ENCODE results near the gene UBLCP1. TPM values are rescaled to one million over a fixed set of nuclear protein-coding genes. Genes with fewer than 3 reads are reported as not detected.
"Not testable (repeated sequence)": the region's sequence is repeated elsewhere in the genome, so short reads cannot be mapped to it uniquely, and the experiment has no call there.

UBLCP1 gene
- total and polyA plus RNA-seq, 2 experiments from 2014 or later, result 19.3 to 28.9 TPM

DNA sequence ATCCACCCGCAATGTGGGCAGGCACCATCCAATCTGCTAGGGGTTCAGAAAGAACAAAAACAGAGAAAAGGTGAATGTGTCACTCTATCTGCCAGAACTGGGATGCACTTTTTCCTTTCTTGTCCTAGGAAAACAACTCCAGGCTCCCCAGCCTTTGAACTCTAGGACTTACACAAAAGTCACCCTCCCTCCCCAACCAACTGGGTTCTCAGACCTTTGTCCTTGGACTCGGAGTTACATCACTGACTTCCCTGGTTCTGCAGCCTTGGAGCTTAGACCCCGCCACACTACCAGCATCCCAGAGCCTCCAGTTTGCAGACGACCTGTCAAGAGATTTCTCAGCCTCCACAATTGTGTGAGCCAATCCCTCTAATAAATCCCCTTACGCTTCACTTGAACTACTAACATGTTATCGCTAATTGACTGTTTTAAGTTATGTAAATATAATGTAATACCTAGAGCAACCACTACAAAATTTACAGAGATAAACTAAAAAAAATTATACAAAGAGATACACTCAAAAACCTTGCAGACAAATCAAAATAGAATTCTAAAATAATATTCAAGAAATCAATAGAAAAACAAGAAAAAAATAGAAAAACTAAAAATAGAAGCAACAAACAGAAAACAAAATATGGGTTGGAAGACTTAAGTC is 5.3 kb upstream of the UBLCP1 start:
- peaks cover 7% of the 10 kb centered on the region for H3K4me1 ChIP-seq (ENCODE audit: insufficient read depth)
- 77% methylated on average over 6 of the region's 6 CpGs for WGBS (ENCODE audit: low lambda C conversion rate, missing lambda C conversion rate)
- no peaks in the 10 kb centered on the region for H3K36me3 ChIP-seq (replicated peaks; ENCODE audit: insufficient read depth, low read depth)
- H3K79me2 ChIP-seq, result no peaks in the 10 kb centered on the region
- no peaks in the 10 kb centered on the region for H3K9me3 ChIP-seq (ENCODE audit: low read depth)
- H2AFZ ChIP-seq, result no peak overlapping the region
- peak; percentile 8 for DNase-seq (ENCODE audit: low spot score)
- peaks cover 7% of the 10 kb centered on the region for H3K27me3 ChIP-seq
- H3K4me2 ChIP-seq, result no peak overlapping the region
- H3K4me3 ChIP-seq, result no peak overlapping the region
- H3K27ac ChIP-seq, result no peak overlapping the region
- TF ChIP-seq EZH2phosphoT487 (IDR thresholded peaks at IDR 0.05; ENCODE audit: low read depth, severe bottlenecking, unreplicated experiment) (no peak), CTCF (IDR thresholded peaks at IDR 0.05; ENCODE audit: poor library complexity) (no peak), EZH2 (IDR thresholded peaks at IDR 0.05; ENCODE audit: borderline replicate concordance) (no peak)
- H3K9me2 ChIP-seq (replicated peaks; ENCODE audit: insufficient read depth), result no peaks in the 10 kb centered on the region
- H4K20me1 ChIP-seq (ENCODE audit: insufficient read depth, poor library complexity, severe bottlenecking), result no peaks in the 10 kb centered on the region

DNA sequence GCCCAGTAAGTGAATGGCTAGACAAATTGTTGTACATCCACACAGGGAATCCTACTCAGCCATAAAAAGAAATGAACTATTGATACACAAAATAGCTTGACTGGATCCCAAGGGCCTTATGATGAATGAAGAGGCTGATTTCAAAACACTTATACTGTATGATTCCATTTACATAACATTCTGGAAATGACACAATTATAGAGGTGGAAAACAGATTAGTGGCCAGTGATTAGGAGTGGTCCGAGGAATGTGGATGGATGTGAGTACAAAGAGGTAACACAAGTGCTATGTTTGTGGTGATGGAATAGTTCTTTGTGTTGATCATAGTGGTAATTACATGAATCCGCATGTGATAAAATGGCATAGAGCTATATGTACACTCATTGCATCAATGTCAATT is 4.7 kb upstream of the UBLCP1 start:
- H3K9me3 ChIP-seq (ENCODE audit: low read depth), result no peaks in the 10 kb centered on the region
- DNase-seq (ENCODE audit: low spot score), result no peak

GRCh38 chr5:159260212-159260611 is 2.9 kb upstream of the UBLCP1 start:
- WGBS (ENCODE audit: low lambda C conversion rate, missing lambda C conversion rate), result 58% methylated on average over 4 of the region's 4 CpGs
- H3K27me3 ChIP-seq; H3K9me3 ChIP-seq (ENCODE audit: low read depth); H2AFZ ChIP-seq; H3K4me3 ChIP-seq; DNase-seq (ENCODE audit: low spot score); H3K27ac ChIP-seq; H3K36me3 ChIP-seq (replicated peaks; ENCODE audit: insufficient read depth, low read depth); H3K9me2 ChIP-seq (replicated peaks; ENCODE audit: insufficient read depth); H4K20me1 ChIP-seq (ENCODE audit: insufficient read depth, poor library complexity, severe bottlenecking); H3K4me2 ChIP-seq: not testable (repeated sequence)
- H3K4me1 ChIP-seq (ENCODE audit: insufficient read depth), result peaks cover 13% of the 10 kb centered on the region
- peaks cover 20% of the 10 kb centered on the region for H3K79me2 ChIP-seq

More for the DNA sequence above, 4.7 kb upstream of the UBLCP1 start:
- Histone ChIP-seq H3K4me3 (no peak overlapping the region), H4K20me1 (ENCODE audit: insufficient read depth, poor library complexity, severe bottlenecking) (no peaks in the 10 kb centered on the region), H3K9me2 (replicated peaks; ENCODE audit: insufficient read depth) (no peaks in the 10 kb centered on the region), H3K79me2 (peaks cover 2% of the 10 kb centered on the region), H3K4me2 (no peak overlapping the region), H2AFZ (no peak overlapping the region), H3K4me1 (ENCODE audit: insufficient read depth) (peaks cover 7% of the 10 kb centered on the region), H3K36me3 (replicated peaks; ENCODE audit: insufficient read depth, low read depth) (no peaks in the 10 kb centered on the region), H3K27me3 (peaks cover 7% of the 10 kb centered on the region), H3K27ac (no peak overlapping the region)
- WGBS (ENCODE audit: low lambda C conversion rate, missing lambda C conversion rate), result 94% methylated on average over 2 of the region's 2 CpGs
- TF ChIP-seq EZH2phosphoT487 (IDR thresholded peaks at IDR 0.05; ENCODE audit: low read depth, severe bottlenecking, unreplicated experiment) (no peak), EZH2 (IDR thresholded peaks at IDR 0.05; ENCODE audit: borderline replicate concordance) (no peak), CTCF (IDR thresholded peaks at IDR 0.05; ENCODE audit: poor library complexity) (no peak)

DNA sequence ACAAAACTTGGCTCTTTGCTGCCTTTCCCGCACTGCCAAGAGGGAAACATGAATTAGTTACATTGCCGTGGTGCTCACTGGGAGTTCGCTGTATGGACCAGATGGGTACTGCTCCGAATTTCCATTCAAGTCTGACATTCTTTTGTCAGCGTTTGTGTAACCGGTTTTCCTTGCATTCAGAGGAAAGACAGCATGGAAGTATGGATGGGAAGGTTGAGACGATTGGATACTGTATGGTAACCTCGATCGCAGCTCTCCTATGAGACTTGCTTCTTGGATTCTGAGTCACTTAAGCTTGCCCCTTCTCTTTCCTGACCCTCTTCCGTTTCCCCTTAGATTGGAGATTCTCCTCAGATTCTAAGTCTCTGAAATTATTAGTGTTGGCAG is 625 bp upstream of the UBLCP1 start:
- Histone ChIP-seq H3K4me3 (peak overlapping the region; percentile 63), H3K4me1 (ENCODE audit: insufficient read depth) (peaks cover 13% of the 10 kb centered on the region), H3K36me3 (replicated peaks; ENCODE audit: insufficient read depth, low read depth) (no peaks in the 10 kb centered on the region), H3K9me3 (ENCODE audit: low read depth) (no peaks in the 10 kb centered on the region), H2AFZ (peak overlapping the region; percentile 82), H3K27ac (peak overlapping the region; percentile 98), H3K4me2 (peak overlapping the region; percentile 83), H3K27me3 (no peaks in the 10 kb centered on the region), H3K79me2 (peaks cover 28% of the 10 kb centered on the region), H4K20me1 (ENCODE audit: insufficient read depth, poor library complexity, severe bottlenecking) (no peaks in the 10 kb centered on the region), H3K9me2 (replicated peaks; ENCODE audit: insufficient read depth) (no peaks in the 10 kb centered on the region)
- WGBS (ENCODE audit: low lambda C conversion rate, missing lambda C conversion rate), result 50% methylated on average over 10 of the region's 10 CpGs
- DNase-seq (ENCODE audit: low spot score), result no peak
- TF ChIP-seq EZH2phosphoT487 (IDR thresholded peaks at IDR 0.05; ENCODE audit: low read depth, severe bottlenecking, unreplicated experiment) (no peak), CTCF (IDR thresholded peaks at IDR 0.05; ENCODE audit: poor library complexity) (no peak), EZH2 (IDR thresholded peaks at IDR 0.05; ENCODE audit: borderline replicate concordance) (no peak)

Measured in hepatocyte (in vitro differentiated cells).